IPS-18a (cell line): ENCODE measurements around the gene MLLT3.
A peak's percentile ranks its signal among the peaks of the same experiment; 100 is the strongest.

Experiments
- H3K27ac ChIP-seq: one replicate; pipeline ENCODE4 v1.5.1; 2013; ENCODE audit warnings: low read length
- H3K27me3 ChIP-seq: one replicate; pipeline ENCODE4 v1.6.1; 2013; ENCODE audit warnings: mild to moderate bottlenecking, low read length; ENCODE audit not compliant: control insufficient read depth, insufficient read depth
- H3K36me3 ChIP-seq: one replicate; pipeline ENCODE4 v1.6.1; 2013; ENCODE audit warnings: low read depth, low read length; ENCODE audit not compliant: control insufficient read depth
- H3K4me1 ChIP-seq: one replicate; pipeline ENCODE4 v1.6.1; 2013; ENCODE audit warnings: low read depth, low read length; ENCODE audit not compliant: control insufficient read depth
- H3K4me3 ChIP-seq: one replicate; pipeline ENCODE4 v1.5.1; 2013; ENCODE audit warnings: low read length
- H3K9ac ChIP-seq: one replicate; pipeline ENCODE4 v1.6.1; 2013; ENCODE audit warnings: mild to moderate bottlenecking, low read length, moderate library complexity
- H3K9me3 ChIP-seq: one replicate; pipeline ENCODE4 v1.6.1; 2013; ENCODE audit warnings: low read depth, low read length; ENCODE audit not compliant: control insufficient read depth

MLLT3 gene

GRCh38 chr9:20303996-20304395 is 318.3 kb downstream of the MLLT3 start:
- Histone ChIP-seq H3K4me3 (peak overlapping the region; percentile 44), H3K9me3 (no peaks in the 10 kb centered on the region), H3K4me1 (peaks cover 60% of the 10 kb centered on the region), H3K27ac (no peak overlapping the region), H3K9ac (no peak overlapping the region), H3K36me3 (no peaks in the 10 kb centered on the region), H3K27me3 (no peaks in the 10 kb centered on the region)

DNA sequence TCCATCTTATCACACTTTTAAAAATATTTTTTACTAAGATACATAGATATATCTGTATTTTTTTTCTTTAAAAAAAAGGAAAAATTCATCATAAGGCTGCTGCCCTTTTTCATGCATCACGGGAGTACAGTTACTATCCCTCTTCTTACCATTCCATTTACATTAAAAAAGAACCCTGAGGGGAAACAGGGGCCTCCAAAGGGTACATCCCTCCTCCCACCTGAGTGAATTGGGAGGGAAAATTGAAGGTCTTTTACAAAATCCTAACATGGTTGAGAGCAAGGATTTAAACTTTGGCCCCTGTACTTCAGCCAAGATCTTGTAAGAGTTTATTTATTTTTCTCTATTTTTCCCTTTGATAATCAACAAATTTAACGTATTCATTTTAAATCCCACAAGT is 319.2 kb downstream of the MLLT3 start:
- Histone ChIP-seq H3K4me1 (peaks cover 58% of the 10 kb centered on the region), H3K4me3 (peak overlapping the region; percentile 44), H3K27ac (peak overlapping the region; percentile 3), H3K36me3 (no peaks in the 10 kb centered on the region), H3K27me3 (no peaks in the 10 kb centered on the region), H3K9ac (no peak overlapping the region), H3K9me3 (no peaks in the 10 kb centered on the region)

DNA sequence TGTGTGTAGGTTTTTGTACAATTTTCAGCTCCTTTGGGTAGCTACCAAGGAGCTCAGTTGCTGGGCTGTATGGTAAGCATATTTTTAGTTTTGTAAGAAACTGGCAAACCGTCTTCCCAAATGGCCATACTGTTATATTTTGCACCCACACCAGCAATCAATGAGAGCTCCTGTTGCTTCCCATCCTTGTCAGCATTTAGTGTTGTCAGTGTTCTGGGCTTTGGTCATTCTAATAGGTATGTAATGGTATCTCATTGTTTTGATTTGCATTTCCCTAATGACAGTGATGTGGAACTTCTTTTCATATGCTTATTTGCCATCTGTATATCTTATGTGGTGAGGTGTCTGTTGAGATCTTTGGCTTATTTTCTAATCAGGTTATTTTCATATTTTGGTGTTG is 320.1 kb downstream of the MLLT3 start:
- no peaks in the 10 kb centered on the region for H3K36me3 ChIP-seq
- peaks cover 49% of the 10 kb centered on the region for H3K4me1 ChIP-seq
- H3K9me3 ChIP-seq: no peaks in the 10 kb centered on the region
- no peak overlapping the region for H3K9ac ChIP-seq
- no peak overlapping the region for H3K27ac ChIP-seq
- H3K27me3 ChIP-seq: no peaks in the 10 kb centered on the region
- no peak overlapping the region for H3K4me3 ChIP-seq

DNA sequence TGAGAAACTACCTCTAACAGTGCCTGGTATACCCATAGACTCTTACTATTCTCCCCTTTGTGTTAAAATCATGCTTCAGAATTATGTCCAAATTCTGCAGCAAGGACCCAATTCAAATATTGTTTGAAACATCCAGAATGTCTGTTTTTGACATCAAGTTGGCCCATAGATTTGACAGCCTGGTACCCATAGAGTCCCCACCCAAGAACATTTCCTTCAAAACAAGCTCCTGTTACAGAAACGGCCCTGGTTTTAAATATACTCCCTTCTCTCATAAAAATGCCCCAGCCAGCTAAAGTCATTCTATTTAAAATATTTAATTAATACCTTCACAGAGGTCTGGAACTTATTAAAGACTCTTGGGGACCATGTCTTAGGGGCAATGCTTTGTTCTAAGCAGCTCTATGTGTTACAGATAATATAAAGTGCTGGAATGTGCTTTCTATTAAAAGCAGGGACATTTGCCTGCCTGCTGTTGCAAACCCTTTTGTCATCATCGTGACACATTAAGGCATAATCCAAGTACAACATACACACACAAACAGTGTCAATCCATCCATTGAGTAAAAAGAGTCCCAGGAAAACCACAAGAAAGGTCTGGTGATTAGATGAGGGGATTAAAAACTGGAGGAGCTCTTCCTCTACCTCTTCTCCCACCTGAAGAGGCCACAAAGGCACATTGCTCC is 321.7 kb downstream of the MLLT3 start:
- H3K27ac ChIP-seq: no peak overlapping the region
- no peaks in the 10 kb centered on the region for H3K27me3 ChIP-seq

GRCh38 chr9:20297646-20298084 is 324.6 kb downstream of the MLLT3 start:
- no peaks in the 10 kb centered on the region for H3K9me3 ChIP-seq
- H3K27me3 ChIP-seq: no peaks in the 10 kb centered on the region
- H3K9ac ChIP-seq: no peak overlapping the region
- H3K27ac ChIP-seq: no peak overlapping the region
- no peaks in the 10 kb centered on the region for H3K36me3 ChIP-seq
- no peak overlapping the region for H3K4me3 ChIP-seq
- peaks cover 19% of the 10 kb centered on the region for H3K4me1 ChIP-seq

More for the DNA sequence above, 321.7 kb downstream of the MLLT3 start:
- Histone ChIP-seq H3K4me3 (no peak overlapping the region), H3K9me3 (no peaks in the 10 kb centered on the region), H3K4me1 (peaks cover 39% of the 10 kb centered on the region), H3K36me3 (no peaks in the 10 kb centered on the region), H3K9ac (no peak overlapping the region)

GRCh38 chr9:20295555-20295954 is 326.7 kb downstream of the MLLT3 start:
- H3K4me3 ChIP-seq: no peak overlapping the region
- H3K27ac ChIP-seq: no peak overlapping the region
- no peaks in the 10 kb centered on the region for H3K4me1 ChIP-seq
- H3K27me3 ChIP-seq: no peaks in the 10 kb centered on the region
- H3K36me3 ChIP-seq: no peaks in the 10 kb centered on the region
- no peaks in the 10 kb centered on the region for H3K9me3 ChIP-seq
- H3K9ac ChIP-seq: no peak overlapping the region

DNA sequence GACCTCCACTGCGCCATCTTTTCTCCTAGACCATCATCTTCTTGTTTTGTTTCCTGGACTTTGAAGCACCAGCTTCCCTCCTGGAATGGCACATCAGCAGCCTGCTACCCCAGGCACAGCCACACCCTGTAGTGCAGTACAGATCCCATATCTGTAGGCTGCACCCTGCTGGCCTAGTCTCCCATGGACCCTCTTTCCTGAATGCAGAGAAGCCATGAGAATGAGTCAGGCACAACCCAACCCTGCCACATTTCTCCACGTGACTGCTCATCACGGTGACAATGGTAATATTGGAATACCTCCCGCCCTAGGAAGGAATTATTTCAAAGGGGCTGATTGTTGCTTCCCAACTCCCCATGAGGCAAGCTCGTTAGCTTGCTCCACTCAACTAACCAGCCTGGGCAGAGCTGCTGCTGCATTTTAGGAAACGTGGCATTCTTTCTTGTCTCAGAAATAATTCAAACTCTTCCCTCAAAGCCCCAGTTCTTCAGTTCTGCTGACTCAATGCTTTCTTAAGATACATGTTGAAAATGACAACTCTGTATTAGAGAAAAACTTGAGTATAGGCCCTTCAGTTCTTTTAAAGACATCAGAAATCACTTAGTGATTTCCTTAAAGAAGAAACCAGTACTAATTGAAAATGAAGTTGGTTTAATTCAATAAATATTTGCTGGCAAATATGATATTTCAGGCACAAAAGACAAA is 328.1 kb downstream of the MLLT3 start:
- H3K27ac ChIP-seq: no peak overlapping the region

DNA sequence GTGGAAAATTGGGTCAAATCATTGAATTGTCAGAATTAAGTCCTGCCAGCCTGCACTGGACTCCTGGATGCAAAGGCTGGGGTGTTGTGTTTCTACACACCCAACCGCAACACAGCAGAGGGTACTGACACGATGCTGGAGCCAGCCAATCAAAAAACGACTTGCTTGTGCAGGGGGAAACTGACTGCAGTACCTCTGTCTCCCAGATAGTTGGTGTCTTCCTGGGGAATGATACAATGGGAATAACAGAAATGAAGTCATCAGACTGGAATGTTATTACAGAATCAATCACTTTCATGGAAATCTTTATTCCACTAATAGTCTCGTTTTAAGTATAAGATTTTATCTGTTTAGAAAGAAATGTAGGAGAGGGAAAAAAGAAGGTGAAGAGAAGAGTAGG is 330.3 kb downstream of the MLLT3 start:
- no peaks in the 10 kb centered on the region for H3K27me3 ChIP-seq
- H3K4me3 ChIP-seq: no peak overlapping the region
- no peaks in the 10 kb centered on the region for H3K9me3 ChIP-seq
- H3K4me1 ChIP-seq: no peaks in the 10 kb centered on the region
- no peaks in the 10 kb centered on the region for H3K36me3 ChIP-seq
- H3K9ac ChIP-seq: no peak overlapping the region
- H3K27ac ChIP-seq: no peak overlapping the region

More for the DNA sequence above, 328.1 kb downstream of the MLLT3 start:
- H3K4me1 ChIP-seq: no peaks in the 10 kb centered on the region
- no peaks in the 10 kb centered on the region for H3K36me3 ChIP-seq
- no peak overlapping the region for H3K9ac ChIP-seq
- H3K4me3 ChIP-seq: no peak overlapping the region
- no peaks in the 10 kb centered on the region for H3K27me3 ChIP-seq
- H3K9me3 ChIP-seq: no peaks in the 10 kb centered on the region
